H1 (cell line): ENCODE measurements around the gene CD276. TPM values are rescaled to one million over a fixed set of nuclear protein-coding genes. Genes with fewer than 3 reads are reported as not detected.
A peak's percentile ranks its signal among the peaks of the same experiment; 100 is the strongest.

Experiments
- CTCF ChIA-PET: fragments of 300-600 bp; sonication (Branson Sonifier 250); formaldehyde crosslinking; loops from one replicate; lab custom pipeline; 2021; ENCODE audit not compliant: partially characterized antibody; lab: Charles Lee
- POLR2A ChIA-PET: fragments of 300-600 bp; sonication (Branson Sonifier 250); formaldehyde crosslinking; loops from one replicate; lab custom pipeline; 2021; ENCODE audit warnings: inconsistent platforms; ENCODE audit not compliant: partially characterized antibody; lab: Charles Lee
- DNase-seq, 2 experiments: peaks; one replicate each; pipeline versions ENCODE4 v3.0.0 to v3.0.0-alpha.2; 2010 to 2022; ENCODE audit warnings: low spot score in 2 of 2, low read depth in 1 of 2, mixed read lengths in 1 of 2
- FAIRE-seq: peaks from 2 replicates; lab custom pipeline; 2011; peaks lifted over from hg19 to GRCh38; lab: Jason Lieb, UNC
- H2AFZ ChIP-seq: 2 replicates; pipeline ENCODE4 v1.8.1; 2012; ENCODE audit warnings: low read length, inconsistent platforms
- H2AK5ac ChIP-seq: 2 replicates; pipeline ENCODE4 v1.6.1; 2013; ENCODE audit warnings: low read depth, low read length
- H2BK120ac ChIP-seq: replicated peaks from 2 replicates; pipeline ENCODE3; 2013; ENCODE audit warnings: low read depth, low read length, inconsistent platforms
- H2BK12ac ChIP-seq: 2 replicates; pipeline ENCODE4 v1.6.1; 2013; ENCODE audit warnings: low read depth, low read length
- H2BK15ac ChIP-seq: 2 replicates; pipeline ENCODE4 v1.6.1; 2013; ENCODE audit warnings: low read length
- H2BK20ac ChIP-seq: 2 replicates; pipeline ENCODE4 v1.6.1; 2013; ENCODE audit warnings: low read length
- H2BK5ac ChIP-seq: 2 replicates; pipeline ENCODE4 v1.6.1; 2013; ENCODE audit warnings: low read depth, low read length
- H3K14ac ChIP-seq: 2 replicates; pipeline ENCODE4 v1.6.1; 2013; ENCODE audit warnings: inconsistent platforms; ENCODE audit not compliant: insufficient read length
- H3K18ac ChIP-seq: 2 replicates; pipeline ENCODE4 v1.6.1; 2013; ENCODE audit warnings: low read length; ENCODE audit errors: extremely low read depth
- H3K23ac ChIP-seq: 2 replicates; pipeline ENCODE4 v1.6.1; 2013; ENCODE audit warnings: inconsistent platforms; ENCODE audit not compliant: insufficient read length
- H3K23me2 ChIP-seq: 2 replicates; pipeline ENCODE4 v1.6.1; 2013; ENCODE audit warnings: low read depth, low read length
- H3K27ac ChIP-seq: 2 replicates; pipeline ENCODE4 v1.6.1; 2011; ENCODE audit warnings: low read depth, low read length, inconsistent platforms
- H3K27me3 ChIP-seq, 4 experiments: replicated peaks in 1 of 4; 1 replicate in 1 of 4; 2 replicates in 3 of 4; pipeline versions ENCODE4 v1.6.1 to v1.8.1; 2011 to 2013; ENCODE audit warnings: low read length in 3 of 4, mild to moderate bottlenecking in 3 of 4, inconsistent platforms in 2 of 4, mixed read lengths in 2 of 4, moderate library complexity in 1 of 4; ENCODE audit not compliant: control insufficient read depth in 3 of 4, insufficient read depth in 3 of 4; ENCODE audit errors: extremely low read depth in 1 of 4
- H3K36me3 ChIP-seq, 4 experiments: 2 replicates each; pipeline versions ENCODE4 v1.6.1 to v1.8.1; 2011 to 2013; ENCODE audit warnings: mild to moderate bottlenecking in 4 of 4, low read length in 3 of 4, moderate library complexity in 2 of 4, control low read depth in 1 of 4, inconsistent platforms in 1 of 4; ENCODE audit not compliant: insufficient read depth in 4 of 4, control insufficient read depth in 2 of 4
- H3K4ac ChIP-seq: replicated peaks from 2 replicates; pipeline ENCODE3; 2013; ENCODE audit warnings: low read length, low read depth, mixed read lengths, inconsistent platforms; ENCODE audit not compliant: insufficient read length
- H3K4me1 ChIP-seq, 4 experiments: replicated peaks in 1 of 4; 1 replicate in 1 of 4; 2 replicates in 3 of 4; pipeline versions ENCODE4 v1.6.1 to v1.8.1; 2011 to 2013; ENCODE audit warnings: low read length in 3 of 4, inconsistent platforms in 2 of 4, mixed read lengths in 1 of 4; ENCODE audit not compliant: insufficient read depth in 4 of 4, control insufficient read depth in 3 of 4
- H3K4me2 ChIP-seq, 2 experiments: 2 replicates each; pipeline versions ENCODE4 v1.6.1 to v1.8.1; 2011 to 2013; ENCODE audit warnings: low read depth in 2 of 2, low read length in 2 of 2, control low read depth in 1 of 2, inconsistent platforms in 1 of 2, mild to moderate bottlenecking in 1 of 2; ENCODE audit not compliant: insufficient read depth in 1 of 2
- H3K4me3 ChIP-seq, 4 experiments: fragments of 200-600, 300-600 bp in 1 of 4; sonication (generic), shearing (Covaris generic), sonication (Bioruptor Twin) in 1 of 4; 2 replicates each; pipeline versions ENCODE4 v1.5.1 to v1.8.1; 2011 to 2016; ENCODE audit warnings: low read length in 4 of 4, low read depth in 3 of 4, control low read depth in 2 of 4, inconsistent platforms in 2 of 4, mild to moderate bottlenecking in 2 of 4, mixed read lengths in 1 of 4, moderate library complexity in 1 of 4; ENCODE audit not compliant: insufficient read depth in 2 of 4; ENCODE audit errors: extremely low read depth in 1 of 4
- H3K56ac ChIP-seq: replicated peaks from 2 replicates; pipeline ENCODE3; 2013; ENCODE audit warnings: low read depth, mild to moderate bottlenecking, mixed read lengths, low read length, inconsistent platforms; ENCODE audit not compliant: insufficient read length
- H3K79me1 ChIP-seq: 2 replicates; pipeline ENCODE4 v1.6.1; 2013; ENCODE audit warnings: low read depth, low read length, control low read depth
- H3K79me2 ChIP-seq, 2 experiments: 2 replicates each; pipeline versions ENCODE4 v1.6.1 to v1.8.1; 2012 to 2013; ENCODE audit warnings: low read length in 2 of 2, mild to moderate bottlenecking in 2 of 2, inconsistent platforms in 1 of 2; ENCODE audit not compliant: insufficient read depth in 2 of 2, control insufficient read depth in 1 of 2
- H3K9ac ChIP-seq, 4 experiments: replicated peaks in 1 of 4; 1 replicate in 1 of 4; 2 replicates in 3 of 4; pipeline versions ENCODE4 v1.6.1 to v1.8.1; 2011 to 2013; ENCODE audit warnings: low read depth in 3 of 4, low read length in 3 of 4, control low read depth in 2 of 4, mild to moderate bottlenecking in 2 of 4, moderate library complexity in 2 of 4, inconsistent platforms in 1 of 4; ENCODE audit errors: extremely low read depth in 1 of 4
- H3K9me3 ChIP-seq, 2 experiments: 2 replicates each; pipeline versions ENCODE4 v1.6.1 to v1.8.1; 2012 to 2013; ENCODE audit warnings: mild to moderate bottlenecking in 2 of 2, moderate library complexity in 2 of 2, control low read depth in 1 of 2, inconsistent platforms in 1 of 2, low read depth in 1 of 2, low read length in 1 of 2, mixed read lengths in 1 of 2; ENCODE audit not compliant: insufficient read depth in 2 of 2
- H4K20me1 ChIP-seq, 2 experiments: replicated peaks in 1 of 2; 2 replicates each; pipeline versions ENCODE3 to v1.8.1; 2011 to 2013; ENCODE audit warnings: inconsistent platforms in 2 of 2, low read length in 2 of 2, mild to moderate bottlenecking in 1 of 2; ENCODE audit not compliant: insufficient read depth in 2 of 2, control insufficient read depth in 1 of 2
- H4K5ac ChIP-seq: 2 replicates; pipeline ENCODE4 v1.6.1; 2013; ENCODE audit warnings: low read length, low read depth, mixed read lengths, inconsistent platforms; ENCODE audit not compliant: insufficient read length
- H4K8ac ChIP-seq: 2 replicates; pipeline ENCODE4 v1.8.0; 2013; ENCODE audit warnings: mild to moderate bottlenecking, moderate library complexity, low read length, inconsistent platforms; ENCODE audit not compliant: insufficient read depth; ENCODE audit errors: extremely low read depth
- H4K91ac ChIP-seq: replicated peaks from 2 replicates; pipeline ENCODE3; 2013; ENCODE audit warnings: low read length, mixed read lengths, inconsistent platforms; ENCODE audit not compliant: insufficient read length
- CHD1 ChIP-seq: IDR thresholded peaks from 2 replicates; pipeline ENCODE4 v1.6.1; 2012; ENCODE audit warnings: low read depth, low read length, improper control_type of control experiment
- RAD21 ChIP-seq, 2 experiments: IDR thresholded peaks in 1 of 2; conservative IDR thresholded peaks in 1 of 2; 2 replicates each; pipeline ENCODE4 v1.6.1; 2011; ENCODE audit warnings: low read depth in 2 of 2, low read length in 2 of 2, improper control_type of control experiment in 1 of 2, inconsistent platforms in 1 of 2, mild to moderate bottlenecking in 1 of 2, moderate library complexity in 1 of 2
- TCF12 ChIP-seq: IDR thresholded peaks from 2 replicates; pipeline ENCODE4 v1.6.1; 2011; ENCODE audit warnings: low read depth, mild to moderate bottlenecking, low read length
- WGBS, 2 experiments: shearing (Covaris generic) in 1 of 2; methylation state at CpG; one replicate each; pipeline versions ENCODE4 v1.1.6 to v1.1.7; 2013 to 2015; ENCODE audit warnings: low lambda C conversion rate in 2 of 2, mixed read lengths in 2 of 2, inconsistent platforms in 1 of 2, low coverage in 1 of 2, missing lambda C conversion rate in 1 of 2; ENCODE audit not compliant: insufficient replicate concordance in 2 of 2, insufficient coverage in 1 of 2, insufficient read length in 1 of 2; ENCODE audit errors: extremely low coverage in 1 of 2, missing lambda C conversion rate in 1 of 2; 5-methylcytosine and 5-hydroxymethylcytosine counted together
- polyA plus RNA-seq, 7 experiments: library from polyadenylated mRNA; depleted of rRNA in 3 of 7; stranded (reverse) in 5 of 7; unstranded in 2 of 7; fragments of >200 nt in 5 of 7; fragments of 200-250 nt in 2 of 7; gene quantifications; 1 replicate in 5 of 7; 2 replicates in 1 of 7; 4 replicates in 1 of 7; pipeline versions ENCODE4 v1.2.1 to v1.2.3, GENCODE V29; 2011 to 2013; ENCODE audit warnings: missing spikeins in 2 of 7, mixed read lengths in 2 of 7
- total RNA-seq: library from RNA; stranded (reverse); fragmentation: NEBNext Ultra II Directional; extraction: Animal tissue kit (Norgen Biotek cat#: 25700); gene quantifications from 2 replicates; pipeline ENCODE4 v1.2.1, GENCODE V29; 2021
- TF ChIP-seq, protein P1 (sequence below): IDR thresholded peaks from 2 replicates; pipeline ENCODE4 v1.6.1; 2012; ENCODE audit warnings: inconsistent platforms
- TF ChIP-seq, protein P2 (sequence below), 3 experiments: IDR thresholded peaks; 1 replicate in 2 of 3; 2 replicates in 1 of 3; pipeline versions ENCODE4 v1.5.1 to v1.6.1; 2011; ENCODE audit warnings: low read length in 3 of 3, mild to moderate bottlenecking in 3 of 3, inconsistent platforms in 2 of 3, low read depth in 1 of 3, moderate library complexity in 1 of 3; ENCODE audit not compliant: insufficient read depth in 1 of 3; ENCODE audit errors: control extremely low read depth in 1 of 3

The CD276 gene
- total and polyA plus RNA-seq, 2 of the 8 experiments (the other 6 are each of a cell fraction or from before 2014, with no cell fraction given): 156 to 158 TPM

GRCh38 chr15:73717802-73718201 lies 33.6 kb downstream of the CD276 start:
- CTCF ChIA-PET: interaction anchor here (0.6 to 14.7 kb wide), 21 partner anchors 10 to 190 kb away, joined by 3 to 187 read pairs (median 4); partner anchors contain the start of genes INSYN1 and TBC1D21
- no peak overlapping the region for H3K23ac ChIP-seq
- POLR2A ChIA-PET: interaction anchor here (0.6 to 1.3 kb wide), 2 partner anchors 27 kb away, joined by 3 to 4 read pairs; no protein-coding TSS in a partner anchor
- H3K23me2 ChIP-seq: no peaks in the 10 kb centered on the region
- no peak overlapping the region for H2BK15ac ChIP-seq
- TF ChIP-seq, protein P1, sequence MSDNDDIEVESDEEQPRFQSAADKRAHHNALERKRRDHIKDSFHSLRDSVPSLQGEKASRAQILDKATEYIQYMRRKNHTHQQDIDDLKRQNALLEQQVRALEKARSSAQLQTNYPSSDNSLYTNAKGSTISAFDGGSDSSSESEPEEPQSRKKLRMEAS: no peak
- TF ChIP-seq TCF12: no peak
- no peak for TF ChIP-seq CHD1
- TF ChIP-seq, protein P2, sequence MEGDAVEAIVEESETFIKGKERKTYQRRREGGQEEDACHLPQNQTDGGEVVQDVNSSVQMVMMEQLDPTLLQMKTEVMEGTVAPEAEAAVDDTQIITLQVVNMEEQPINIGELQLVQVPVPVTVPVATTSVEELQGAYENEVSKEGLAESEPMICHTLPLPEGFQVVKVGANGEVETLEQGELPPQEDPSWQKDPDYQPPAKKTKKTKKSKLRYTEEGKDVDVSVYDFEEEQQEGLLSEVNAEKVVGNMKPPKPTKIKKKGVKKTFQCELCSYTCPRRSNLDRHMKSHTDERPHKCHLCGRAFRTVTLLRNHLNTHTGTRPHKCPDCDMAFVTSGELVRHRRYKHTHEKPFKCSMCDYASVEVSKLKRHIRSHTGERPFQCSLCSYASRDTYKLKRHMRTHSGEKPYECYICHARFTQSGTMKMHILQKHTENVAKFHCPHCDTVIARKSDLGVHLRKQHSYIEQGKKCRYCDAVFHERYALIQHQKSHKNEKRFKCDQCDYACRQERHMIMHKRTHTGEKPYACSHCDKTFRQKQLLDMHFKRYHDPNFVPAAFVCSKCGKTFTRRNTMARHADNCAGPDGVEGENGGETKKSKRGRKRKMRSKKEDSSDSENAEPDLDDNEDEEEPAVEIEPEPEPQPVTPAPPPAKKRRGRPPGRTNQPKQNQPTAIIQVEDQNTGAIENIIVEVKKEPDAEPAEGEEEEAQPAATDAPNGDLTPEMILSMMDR (IDR thresholded peaks at IDR 0.05; ENCODE audit: control extremely low read depth in 1 of 3, insufficient read depth in 1 of 3, low read depth in 1 of 3, low read length in 3 of 3): peak; percentile 50 to 57 (median 53)
- TF ChIP-seq RAD21 (IDR thresholded peaks at IDR 0.05 in 1 of 2, conservative IDR thresholded peaks at IDR 0.05 in 1 of 2; ENCODE audit: low read depth in 2 of 2, low read length in 2 of 2): peak; percentile 28 to 56; a peak in 3 of 4 replicates
- H3K14ac ChIP-seq: no peak overlapping the region
- no peak overlapping the region for H4K91ac ChIP-seq
- 72% methylated on average over 9 of the region's 11 CpGs; no CpG with 5 or more reads in 1 of the 2 experiments for WGBS, 2 experiments
- FAIRE-seq (no peak), DNase-seq (no peak)
- no peak overlapping the region for H4K5ac ChIP-seq
- no peak overlapping the region for H3K56ac ChIP-seq
- no peaks in the 10 kb centered on the region for H3K79me2 ChIP-seq
- H3K79me1 ChIP-seq: no peaks in the 10 kb centered on the region
- H3K36me3 ChIP-seq: peaks cover 4 to 14% (median 9%) of the 10 kb centered on the region in 4 experiments; a peak in 7 of 8 replicates
- no peak overlapping the region for H3K18ac ChIP-seq
- H2AFZ ChIP-seq: no peak overlapping the region
- no peak overlapping the region for H2AK5ac ChIP-seq
- H3K4me2 ChIP-seq: no peak overlapping the region
- no peak overlapping the region for H3K4me3 ChIP-seq
- H3K27ac ChIP-seq: no peak overlapping the region
- no peak overlapping the region for H2BK120ac ChIP-seq
- peaks cover 0 to 4% (median 0%) of the 10 kb centered on the region in 4 experiments; a peak in 1 of 7 replicates for H3K4me1 ChIP-seq
- H4K20me1 ChIP-seq: peaks cover 0 to 3% of the 10 kb centered on the region in 2 experiments
- no peak overlapping the region for H2BK5ac ChIP-seq
- H3K4ac ChIP-seq: no peak overlapping the region
- H2BK12ac ChIP-seq: no peak overlapping the region
- H3K9ac ChIP-seq: no peak overlapping the region
- no peak overlapping the region for H4K8ac ChIP-seq
- H3K27me3 ChIP-seq: no peaks in the 10 kb centered on the region
- no peaks in the 10 kb centered on the region for H3K9me3 ChIP-seq
- no peak overlapping the region for H2BK20ac ChIP-seq
